H9 (cell line): ENCODE data around the gene ZCCHC17. TPM values are rescaled to one million over a fixed set of nuclear protein-coding genes. Genes with fewer than 3 reads are reported as not detected.

ENCODE experiments used
- DNase-seq: peaks from one replicate; pipeline ENCODE4 v3.0.0-alpha.2; 2017
- H2AFZ ChIP-seq: one replicate; pipeline ENCODE4 v1.6.1; 2013; ENCODE audit warnings: mild to moderate bottlenecking, low read length, control low read depth, moderate library complexity
- H2AK5ac ChIP-seq: 2 replicates; pipeline ENCODE4 v1.6.1; 2013; ENCODE audit warnings: low read length, control low read depth, mixed read lengths; ENCODE audit not compliant: insufficient read length
- H2BK120ac ChIP-seq: one replicate; pipeline ENCODE4 v1.6.1; 2013; ENCODE audit warnings: low read depth, mild to moderate bottlenecking, low read length, control low read depth, inconsistent platforms; ENCODE audit not compliant: poor library complexity, severe bottlenecking
- H2BK12ac ChIP-seq: 2 replicates; pipeline ENCODE4 v1.6.1; 2013; ENCODE audit warnings: low read length, control low read depth, mixed read lengths, low read depth; ENCODE audit not compliant: insufficient read length
- H2BK15ac ChIP-seq: 2 replicates; pipeline ENCODE4 v1.6.1; 2013; ENCODE audit warnings: low read depth, low read length, control low read depth
- H2BK20ac ChIP-seq: one replicate; pipeline ENCODE4 v1.6.1; 2013; ENCODE audit warnings: low read depth, mild to moderate bottlenecking, low read length, control low read depth, inconsistent platforms; ENCODE audit not compliant: poor library complexity, severe bottlenecking
- H2BK5ac ChIP-seq: 2 replicates; pipeline ENCODE4 v1.6.1; 2013; ENCODE audit warnings: low read length, control low read depth, mixed read lengths; ENCODE audit not compliant: insufficient read length
- H3K14ac ChIP-seq: 2 replicates; pipeline ENCODE4 v1.6.1; 2013; ENCODE audit warnings: low read length, control low read depth; ENCODE audit not compliant: insufficient read depth
- H3K18ac ChIP-seq: 2 replicates; pipeline ENCODE4 v1.6.1; 2013; ENCODE audit warnings: low read depth, mild to moderate bottlenecking, mixed read lengths, low read length, control low read depth; ENCODE audit not compliant: insufficient read length
- H3K23ac ChIP-seq: 2 replicates; pipeline ENCODE4 v1.6.1; 2013; ENCODE audit warnings: low read length, control low read depth, mixed read lengths, low read depth; ENCODE audit not compliant: insufficient read length
- H3K23me2 ChIP-seq: 2 replicates; pipeline ENCODE4 v1.6.1; 2013; ENCODE audit warnings: low read depth, mild to moderate bottlenecking, mixed read lengths, low read length, control low read depth; ENCODE audit not compliant: insufficient read length, poor library complexity, severe bottlenecking
- H3K27ac ChIP-seq: 2 replicates; pipeline ENCODE4 v1.5.1; 2013; ENCODE audit warnings: low read length, control low read depth, mixed read lengths, low read depth; ENCODE audit not compliant: insufficient read length
- H3K27me3 ChIP-seq: 2 replicates; pipeline ENCODE4 v1.6.1; 2013; ENCODE audit warnings: low read length, control low read depth, inconsistent platforms; ENCODE audit not compliant: insufficient read depth
- H3K4ac ChIP-seq: 2 replicates; pipeline ENCODE4 v1.6.1; 2013; ENCODE audit warnings: low read depth, mild to moderate bottlenecking, control low read depth, inconsistent platforms, low read length, moderate library complexity
- H3K4me1 ChIP-seq: 2 replicates; pipeline ENCODE4 v1.6.1; 2013; ENCODE audit warnings: low read length, control low read depth, inconsistent platforms; ENCODE audit not compliant: insufficient read depth
- H3K4me2 ChIP-seq: 2 replicates; pipeline ENCODE4 v1.6.1; 2013; ENCODE audit warnings: low read length, control low read depth, mixed read lengths; ENCODE audit not compliant: insufficient read length, insufficient read depth
- H3K56ac ChIP-seq: 2 replicates; pipeline ENCODE4 v1.6.1; 2013; ENCODE audit warnings: low read depth, mild to moderate bottlenecking, mixed read lengths, low read length, control low read depth; ENCODE audit not compliant: insufficient read length
- H3K79me1 ChIP-seq: 2 replicates; pipeline ENCODE4 v1.6.1; 2013; ENCODE audit warnings: low read depth, mild to moderate bottlenecking, moderate library complexity, low read length, control low read depth, inconsistent platforms; ENCODE audit not compliant: insufficient read depth, poor library complexity, severe bottlenecking
- H3K79me2 ChIP-seq: 2 replicates; pipeline ENCODE4 v1.6.1; 2013; ENCODE audit warnings: low read length, control low read depth, inconsistent platforms; ENCODE audit not compliant: insufficient read depth
- H3K9ac ChIP-seq: 2 replicates; pipeline ENCODE4 v1.6.1; 2013; ENCODE audit warnings: low read length, control low read depth, mixed read lengths; ENCODE audit not compliant: insufficient read length; ENCODE audit errors: extremely low read depth
- H3K9me3 ChIP-seq: one replicate; pipeline ENCODE4 v1.6.1; 2013; ENCODE audit warnings: low read depth, low read length, inconsistent platforms; ENCODE audit not compliant: control insufficient read depth
- H3T11ph ChIP-seq: one replicate; pipeline ENCODE4 v1.6.1; 2013; ENCODE audit warnings: mild to moderate bottlenecking, low read length, control low read depth, inconsistent platforms
- H4K20me1 ChIP-seq: one replicate; pipeline ENCODE4 v1.6.1; 2013; ENCODE audit not compliant: control insufficient read depth, insufficient read length, insufficient read depth
- H4K5ac ChIP-seq: 2 replicates; pipeline ENCODE4 v1.6.1; 2013; ENCODE audit warnings: low read depth, mild to moderate bottlenecking, mixed read lengths, low read length, control low read depth; ENCODE audit not compliant: insufficient read length
- H4K8ac ChIP-seq: replicated peaks from 2 replicates; pipeline ENCODE4 v1.6.1; 2013; ENCODE audit warnings: low read length, control low read depth, mixed read lengths, low read depth; ENCODE audit not compliant: insufficient read length
- H4K91ac ChIP-seq: 2 replicates; pipeline ENCODE4 v1.6.1; 2013; ENCODE audit warnings: low read depth, mild to moderate bottlenecking, moderate library complexity, mixed read lengths, low read length, control low read depth; ENCODE audit not compliant: insufficient read length
- H3K27ac Mint-ChIP-seq, 3 experiments: 2 replicates in 2 of 3; 3 replicates in 1 of 3; pipeline ENCODE4 v1.8.0; 2020 to 2021; ENCODE audit warnings: mixed read lengths in 3 of 3, mild to moderate bottlenecking in 1 of 3, moderate library complexity in 1 of 3
- H3K27me3 Mint-ChIP-seq: 2 replicates; pipeline ENCODE4 v1.8.0; 2021; ENCODE audit warnings: low read depth, mild to moderate bottlenecking, moderate library complexity, mixed read lengths
- H3K36me3 Mint-ChIP-seq, 3 experiments: 2 replicates in 2 of 3; 3 replicates in 1 of 3; pipeline ENCODE4 v1.8.0; 2020 to 2021; ENCODE audit warnings: low read depth in 3 of 3, mixed read lengths in 3 of 3; ENCODE audit not compliant: insufficient read depth in 1 of 3
- H3K4me1 Mint-ChIP-seq, 2 experiments: 2 replicates each; pipeline ENCODE4 v1.8.0; 2020; ENCODE audit warnings: mixed read lengths in 2 of 2
- H3K4me3 Mint-ChIP-seq, 2 experiments: 2 replicates in 1 of 2; 3 replicates in 1 of 2; pipeline ENCODE4 v1.8.0; 2020 to 2021; ENCODE audit warnings: mild to moderate bottlenecking in 2 of 2, mixed read lengths in 2 of 2, moderate library complexity in 1 of 2
- H3K9me3 Mint-ChIP-seq, 2 experiments: 2 replicates in 1 of 2; 3 replicates in 1 of 2; pipeline ENCODE4 v1.8.0; 2020; ENCODE audit warnings: mild to moderate bottlenecking in 2 of 2, mixed read lengths in 2 of 2, moderate library complexity in 1 of 2
- WGBS: extraction: QIAGEN DNeasy Blood & Tissue Kit; methylation state at CpG from one replicate; pipeline ENCODE4 v1.1.7; 2013; ENCODE audit warnings: missing lambda C conversion rate, low lambda C conversion rate, mixed read lengths; ENCODE audit not compliant: insufficient read length; ENCODE audit errors: extremely low coverage; 5-methylcytosine and 5-hydroxymethylcytosine counted together
- total RNA-seq: library from RNA; stranded (reverse); gene quantifications from 2 replicates; pipeline ENCODE4 v1.2.1, GENCODE V29; 2021
- TF ChIP-seq, protein P1 (sequence below): fragments of 200-600 bp; sonication (generic); conservative IDR thresholded peaks from 3 replicates; pipeline ENCODE4 v1.8.0; 2021; ENCODE audit warnings: antibody characterized with exemption, mild to moderate bottlenecking

The ZCCHC17 gene
- total RNA-seq, 1 experiment from 2014 or later, result 50.4 TPM

DNA sequence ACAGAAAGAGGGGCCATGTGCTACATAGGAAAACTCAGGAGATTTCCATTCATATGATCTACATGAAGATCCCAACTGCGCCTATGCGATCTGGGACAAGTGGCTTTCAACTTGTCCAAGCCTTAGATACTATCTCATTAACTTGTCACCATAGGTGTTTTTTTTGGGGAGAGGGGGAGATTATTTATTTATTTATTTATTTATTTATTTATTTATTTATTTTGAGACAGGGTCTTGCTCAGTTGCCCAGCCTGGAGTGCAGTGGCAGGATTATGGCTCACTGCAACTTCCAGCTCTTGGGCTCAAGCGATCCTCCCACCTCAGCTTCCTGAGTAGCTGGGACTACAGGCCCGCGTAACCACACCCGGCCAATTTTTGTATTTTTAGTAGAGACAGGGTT lies 64.8 kb downstream of the ZCCHC17 start:
- Mint-ChIP-seq H3K9me3 (no peaks in the 10 kb centered on the region), H3K4me1 (peaks cover 9 to 16% of the 10 kb centered on the region in 2 experiments), H3K4me3 (no peak overlapping the region), H3K36me3 (peaks cover 14 to 47% (median 25%) of the 10 kb centered on the region in 3 experiments; a peak in 6 of 7 replicates), H3K27ac (no peak overlapping the region), H3K27me3 (no peaks in the 10 kb centered on the region)
- H3K4ac ChIP-seq, result no peak overlapping the region
- no peaks in the 10 kb centered on the region for H3K9me3 ChIP-seq
- no peak overlapping the region for H3K23ac ChIP-seq
- H4K5ac ChIP-seq, result no peak overlapping the region
- H3K4me2 ChIP-seq, result no peak overlapping the region
- no peaks in the 10 kb centered on the region for H3K79me1 ChIP-seq
- no peak overlapping the region for H3K56ac ChIP-seq
- no peaks in the 10 kb centered on the region for H3K27me3 ChIP-seq
- TF ChIP-seq, protein P1, sequence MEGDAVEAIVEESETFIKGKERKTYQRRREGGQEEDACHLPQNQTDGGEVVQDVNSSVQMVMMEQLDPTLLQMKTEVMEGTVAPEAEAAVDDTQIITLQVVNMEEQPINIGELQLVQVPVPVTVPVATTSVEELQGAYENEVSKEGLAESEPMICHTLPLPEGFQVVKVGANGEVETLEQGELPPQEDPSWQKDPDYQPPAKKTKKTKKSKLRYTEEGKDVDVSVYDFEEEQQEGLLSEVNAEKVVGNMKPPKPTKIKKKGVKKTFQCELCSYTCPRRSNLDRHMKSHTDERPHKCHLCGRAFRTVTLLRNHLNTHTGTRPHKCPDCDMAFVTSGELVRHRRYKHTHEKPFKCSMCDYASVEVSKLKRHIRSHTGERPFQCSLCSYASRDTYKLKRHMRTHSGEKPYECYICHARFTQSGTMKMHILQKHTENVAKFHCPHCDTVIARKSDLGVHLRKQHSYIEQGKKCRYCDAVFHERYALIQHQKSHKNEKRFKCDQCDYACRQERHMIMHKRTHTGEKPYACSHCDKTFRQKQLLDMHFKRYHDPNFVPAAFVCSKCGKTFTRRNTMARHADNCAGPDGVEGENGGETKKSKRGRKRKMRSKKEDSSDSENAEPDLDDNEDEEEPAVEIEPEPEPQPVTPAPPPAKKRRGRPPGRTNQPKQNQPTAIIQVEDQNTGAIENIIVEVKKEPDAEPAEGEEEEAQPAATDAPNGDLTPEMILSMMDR, result no peak
- no peaks in the 10 kb centered on the region for H3K79me2 ChIP-seq
- H2BK12ac ChIP-seq, result no peak overlapping the region
- no peak overlapping the region for H2AK5ac ChIP-seq
- H4K20me1 ChIP-seq, result no peaks in the 10 kb centered on the region
- H3K18ac ChIP-seq, result no peak overlapping the region
- no peak overlapping the region for H3K27ac ChIP-seq
- WGBS, result no CpG with 5 or more reads among the region's 6 CpGs
- no peak overlapping the region for H3K9ac ChIP-seq
- H3K14ac ChIP-seq, result no peak overlapping the region
- H2BK5ac ChIP-seq, result no peak overlapping the region
- no peak overlapping the region for H2BK120ac ChIP-seq
- H2AFZ ChIP-seq, result no peak overlapping the region
- peaks cover under 1% of the 10 kb centered on the region; the same call in 1 of the 2 replicates for H3K4me1 ChIP-seq
- H2BK20ac ChIP-seq, result no peak overlapping the region
- no peak overlapping the region for H4K8ac ChIP-seq
- H3K23me2 ChIP-seq, result no peaks in the 10 kb centered on the region
- H3T11ph ChIP-seq, result no peak overlapping the region
- H4K91ac ChIP-seq, result no peak overlapping the region
- DNase-seq, result no peak
- H2BK15ac ChIP-seq, result no peak overlapping the region
